Measurements from ENCODE around the gene PCBD2. TPM values are rescaled to one million over a fixed set of nuclear protein-coding genes. Genes with fewer than 3 reads are reported as not detected.
"Not testable (repeated sequence)": the region's sequence is repeated elsewhere in the genome, so short reads cannot be mapped to it uniquely, and the experiment has no call there.

PCBD2 gene
- total RNA-seq, 1 donor from 2014 or later, result 15.9 TPM

DNA sequence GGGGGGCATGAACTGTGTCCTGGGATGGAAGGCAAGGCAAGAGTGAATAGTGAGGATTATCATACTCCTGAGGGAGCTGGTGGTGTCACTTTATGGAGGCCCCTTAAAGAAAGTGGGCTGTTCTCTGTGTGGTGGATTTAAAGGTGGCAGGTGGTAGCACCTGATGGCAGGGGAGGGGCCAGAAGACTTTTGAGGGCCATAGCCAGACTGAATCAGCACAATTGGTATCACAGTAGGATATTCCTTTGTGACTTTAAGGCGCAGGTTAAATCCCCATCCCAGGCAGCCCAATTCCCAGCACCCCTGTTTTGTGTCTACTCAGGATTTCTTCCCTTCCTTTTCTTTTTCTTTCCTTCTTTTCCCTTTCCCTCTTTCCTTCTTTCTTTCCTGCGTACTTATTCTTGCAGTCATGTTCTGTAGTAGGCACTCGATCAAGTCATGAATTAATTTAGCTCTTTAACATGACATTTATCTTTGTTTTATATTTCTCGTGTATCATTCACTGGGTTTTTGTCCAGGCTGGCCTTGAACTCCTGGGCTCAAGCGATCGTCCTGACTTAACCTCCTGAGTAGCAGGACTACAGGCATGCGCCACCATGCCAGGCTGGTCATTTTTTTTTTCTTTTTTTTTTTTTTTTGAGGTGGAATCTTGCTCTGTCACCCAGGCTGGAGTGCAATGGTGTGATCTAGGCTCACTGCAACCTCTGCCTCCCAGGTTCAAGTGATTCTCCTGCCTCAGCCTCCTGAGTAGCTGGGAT lies 11.0 kb upstream of the PCBD2 start:
- Mint-ChIP-seq H3K4me1 (no peaks in the 10 kb centered on the region), H3K27me3 (ENCODE audit: low read depth) (no peaks in the 10 kb centered on the region), H3K36me3 (peaks cover 44% of the 10 kb centered on the region), H3K4me3 (no peak overlapping the region), H3K9me3 (peaks cover 7% of the 10 kb centered on the region), H3K27ac (no peak overlapping the region)
- TF ChIP-seq, protein P1, sequence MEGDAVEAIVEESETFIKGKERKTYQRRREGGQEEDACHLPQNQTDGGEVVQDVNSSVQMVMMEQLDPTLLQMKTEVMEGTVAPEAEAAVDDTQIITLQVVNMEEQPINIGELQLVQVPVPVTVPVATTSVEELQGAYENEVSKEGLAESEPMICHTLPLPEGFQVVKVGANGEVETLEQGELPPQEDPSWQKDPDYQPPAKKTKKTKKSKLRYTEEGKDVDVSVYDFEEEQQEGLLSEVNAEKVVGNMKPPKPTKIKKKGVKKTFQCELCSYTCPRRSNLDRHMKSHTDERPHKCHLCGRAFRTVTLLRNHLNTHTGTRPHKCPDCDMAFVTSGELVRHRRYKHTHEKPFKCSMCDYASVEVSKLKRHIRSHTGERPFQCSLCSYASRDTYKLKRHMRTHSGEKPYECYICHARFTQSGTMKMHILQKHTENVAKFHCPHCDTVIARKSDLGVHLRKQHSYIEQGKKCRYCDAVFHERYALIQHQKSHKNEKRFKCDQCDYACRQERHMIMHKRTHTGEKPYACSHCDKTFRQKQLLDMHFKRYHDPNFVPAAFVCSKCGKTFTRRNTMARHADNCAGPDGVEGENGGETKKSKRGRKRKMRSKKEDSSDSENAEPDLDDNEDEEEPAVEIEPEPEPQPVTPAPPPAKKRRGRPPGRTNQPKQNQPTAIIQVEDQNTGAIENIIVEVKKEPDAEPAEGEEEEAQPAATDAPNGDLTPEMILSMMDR (IDR thresholded peaks at IDR 0.05; ENCODE audit: unreplicated experiment), result no peak
- no peak for DNase-seq (ENCODE audit: low spot score in 2 of 2, unreplicated experiment in 2 of 2)

DNA sequence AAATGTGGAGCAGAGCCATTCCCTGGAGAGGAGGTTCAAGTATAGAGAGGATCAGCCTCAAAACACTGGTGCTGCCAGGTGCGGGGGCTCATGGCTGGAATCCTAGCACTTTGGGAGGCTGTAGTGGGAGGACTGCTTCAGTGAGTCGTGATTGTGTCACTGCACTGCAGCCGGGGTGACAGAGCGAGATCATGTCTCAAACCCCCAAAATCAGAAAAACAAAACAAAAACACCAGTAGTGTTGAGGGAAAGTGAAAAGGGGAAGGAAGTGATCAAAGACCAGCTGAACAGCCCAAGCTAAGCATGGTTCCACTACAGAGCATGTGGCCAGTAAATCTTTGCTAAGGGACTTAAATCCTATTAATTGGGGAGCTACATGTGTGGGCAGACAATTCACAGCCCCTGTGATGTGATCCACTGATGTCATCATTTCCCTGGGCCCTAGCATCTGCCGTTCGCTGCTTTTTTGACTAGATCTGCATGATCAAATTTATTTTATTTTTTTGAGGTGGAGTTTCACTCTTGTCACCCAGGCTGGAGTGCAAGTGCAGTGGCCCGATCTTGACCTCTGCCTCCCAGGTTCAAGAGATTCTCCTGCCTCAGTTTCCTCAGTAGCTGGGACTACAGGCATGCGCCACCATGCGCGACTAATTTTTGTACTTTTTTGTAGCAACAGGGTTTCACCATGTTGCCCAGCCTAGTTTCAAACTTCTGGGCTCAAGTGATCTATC lies 2.7 kb upstream of the PCBD2 start:
- Mint-ChIP-seq H3K9me3 (no peaks in the 10 kb centered on the region), H3K36me3 (peaks cover 16% of the 10 kb centered on the region), H3K27me3 (ENCODE audit: low read depth) (no peaks in the 10 kb centered on the region), H3K27ac (peak overlapping the region; percentile 34), H3K4me3 (no peak overlapping the region), H3K4me1 (peaks cover 7% of the 10 kb centered on the region)
- no peak for DNase-seq (ENCODE audit: low spot score in 2 of 2, unreplicated experiment in 2 of 2)
- TF ChIP-seq, protein P1 (IDR thresholded peaks at IDR 0.05; ENCODE audit: unreplicated experiment), result no peak

DNA sequence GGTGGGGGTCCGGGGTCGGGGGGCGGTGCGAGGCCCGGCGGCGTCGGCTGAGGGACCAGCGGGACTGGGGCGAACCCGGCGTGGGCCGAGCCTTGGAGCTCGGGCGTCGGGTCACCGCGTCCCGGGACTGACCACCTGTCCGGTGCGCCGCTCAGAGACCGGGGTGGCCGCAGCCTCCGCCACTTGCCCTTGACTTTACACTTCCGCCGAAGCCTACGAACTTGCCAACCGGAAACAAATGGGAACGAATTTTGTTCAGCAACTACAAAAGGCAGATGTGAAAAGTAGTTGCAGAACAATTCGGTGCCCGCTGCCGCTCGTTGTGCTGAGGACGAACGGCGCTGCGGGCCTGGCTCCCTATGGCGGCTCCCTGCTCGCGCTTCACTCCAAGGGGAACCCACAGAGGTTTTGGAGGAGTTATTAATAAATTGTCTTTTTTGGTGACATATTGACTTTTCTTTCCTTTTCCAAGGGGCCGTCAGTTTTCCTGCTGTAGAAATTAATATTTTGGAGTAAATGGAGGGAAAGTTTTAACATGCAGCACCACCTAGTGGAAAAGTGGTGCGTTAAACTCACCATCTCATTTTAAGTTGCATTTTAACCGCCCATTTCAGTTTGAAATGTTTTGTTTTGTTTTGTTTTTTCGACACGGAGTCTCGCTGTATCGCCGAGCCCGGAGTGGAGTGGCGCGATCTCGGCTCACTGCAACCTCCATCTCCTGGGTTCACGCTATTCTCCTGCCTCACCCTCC lies 490 bp downstream of the PCBD2 start:
- Mint-ChIP-seq H3K36me3 (peaks cover 6% of the 10 kb centered on the region), H3K27me3 (ENCODE audit: low read depth) (no peaks in the 10 kb centered on the region), H3K27ac (peak overlapping the region; percentile 98), H3K4me1 (peaks cover 23% of the 10 kb centered on the region), H3K4me3 (peak overlapping the region; percentile 93), H3K9me3 (no peaks in the 10 kb centered on the region)
- DNase-seq (ENCODE audit: low spot score in 2 of 2, unreplicated experiment in 2 of 2), result peak in 1 of 2 experiments; percentile 67
- TF ChIP-seq, protein P1 (IDR thresholded peaks at IDR 0.05; ENCODE audit: unreplicated experiment), result peak; percentile 88

DNA sequence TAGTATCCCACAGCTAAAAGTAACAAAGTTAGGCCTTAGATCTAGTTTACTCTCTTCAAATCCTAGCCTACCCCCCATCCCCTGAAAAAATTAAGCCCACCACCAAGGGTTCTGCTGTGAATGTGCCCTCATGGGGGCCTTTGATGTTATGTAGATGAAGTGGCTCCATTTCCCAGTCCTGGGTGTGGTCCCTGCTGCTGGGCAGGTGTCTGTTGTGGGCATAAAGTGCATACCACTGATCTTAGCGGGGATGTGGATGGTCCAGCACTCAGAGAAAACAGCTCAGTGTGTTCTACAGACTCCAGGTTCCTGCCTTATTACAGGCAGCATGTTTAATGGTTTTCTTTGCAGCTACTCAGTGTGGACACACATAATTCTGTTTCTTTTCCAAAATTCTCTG lies 1.9 kb downstream of the PCBD2 start:
- Mint-ChIP-seq H3K36me3 (peaks cover 8% of the 10 kb centered on the region), H3K4me3 (peak overlapping the region; percentile 41), H3K9me3 (no peaks in the 10 kb centered on the region), H3K27me3 (ENCODE audit: low read depth) (no peaks in the 10 kb centered on the region), H3K27ac (peak overlapping the region; percentile 87), H3K4me1 (peaks cover 27% of the 10 kb centered on the region)
- TF ChIP-seq, protein P1 (IDR thresholded peaks at IDR 0.05; ENCODE audit: unreplicated experiment), result no peak
- no peak for DNase-seq (ENCODE audit: low spot score in 2 of 2, unreplicated experiment in 2 of 2)

DNA sequence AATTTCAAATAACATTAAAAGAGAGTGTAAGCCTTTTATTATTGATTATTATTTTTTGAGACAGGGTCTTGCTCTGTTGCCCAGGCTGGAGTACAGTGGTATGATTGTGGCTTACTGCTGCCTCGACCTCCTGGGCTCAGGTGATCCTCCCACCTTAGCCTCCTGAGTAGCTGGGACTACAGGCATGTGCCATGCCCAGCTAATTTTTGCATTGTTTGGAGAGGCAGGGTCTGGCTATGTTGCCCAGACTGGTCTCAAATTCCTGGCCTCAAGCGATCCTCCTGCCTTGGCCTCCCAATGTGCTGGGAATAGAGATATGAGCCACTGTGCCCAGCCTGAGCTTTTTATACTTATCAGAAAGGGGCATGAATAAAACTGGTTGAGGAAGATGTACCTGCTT lies 5.8 kb downstream of the PCBD2 start:
- DNase-seq (ENCODE audit: low spot score in 2 of 2, unreplicated experiment in 2 of 2); H3K36me3 Mint-ChIP-seq; H3K27me3 Mint-ChIP-seq (ENCODE audit: low read depth); H3K27ac Mint-ChIP-seq; H3K4me3 Mint-ChIP-seq; H3K9me3 Mint-ChIP-seq: not testable (repeated sequence)
- peaks cover 25% of the 10 kb centered on the region for H3K4me1 Mint-ChIP-seq

Data from mesothelial cell of epicardium (in vitro differentiated cells).